T-cell (primary cell): Measurements from ENCODE around the gene GMEB2. TPM values are rescaled to one million over a fixed set of nuclear protein-coding genes. Genes with fewer than 3 reads are reported as not detected.
A peak's percentile ranks its signal among the peaks of the same experiment; 100 is the strongest.

Experiments used
- ATAC-seq, 4 experiments: fragments of 200-7000 bp in 3 of 4; fragments of 150-1000 bp in 1 of 4; cut with Tn5 transposase; replicated peaks in 1 of 4; 1 replicate in 3 of 4; 2 replicates in 1 of 4; pipeline ENCODE4 v1.10.0; 2021; ENCODE audit warnings: moderate library complexity in 3 of 4, mild to moderate bottlenecking in 2 of 4, moderate number of reproducible peaks in 1 of 4
- CTCF ChIA-PET, 2 donors: fragments of 300-600 bp; sonication (Branson Sonifier 250); formaldehyde crosslinking; loops; one replicate each; lab custom pipeline; 2022; ENCODE audit warnings: antibody characterized with exemption in 2 of 2; lab: Charles Lee
- POLR2A ChIA-PET, 2 donors: fragments of 300-600 bp; sonication (Branson Sonifier 250); formaldehyde crosslinking; loops; one replicate each; lab custom pipeline; 2022; ENCODE audit warnings: antibody characterized with exemption in 2 of 2; lab: Charles Lee
- DNase-seq, 35 experiments: peaks; one replicate each; pipeline versions ENCODE4 v3.0.0 to v3.0.0-alpha.2; 2013 to 2023
- H3K27ac ChIP-seq: one replicate; pipeline ENCODE4 v1.5.1; 2013; ENCODE audit warnings: low read length
- H3K27me3 ChIP-seq, 2 experiments: replicated peaks in 1 of 2; 1 replicate in 1 of 2; 2 replicates in 1 of 2; pipeline versions ENCODE4 v1.6.1 to v1.7.0; 2013; ENCODE audit warnings: low read length in 1 of 2, mixed read lengths in 1 of 2; ENCODE audit not compliant: control insufficient read depth in 2 of 2, insufficient read depth in 2 of 2; ENCODE audit errors: extremely low read depth in 1 of 2
- H3K36me3 ChIP-seq, 2 donors: 1 replicate in 1 of 2; 2 replicates in 1 of 2; pipeline versions ENCODE4 v1.6.1 to v1.7.0; 2013; ENCODE audit warnings: low read length in 1 of 2; ENCODE audit not compliant: control insufficient read depth in 2 of 2, insufficient read depth in 1 of 2; ENCODE audit errors: extremely low read depth in 1 of 2
- H3K4me1 ChIP-seq, 2 experiments: 1 replicate in 1 of 2; 2 replicates in 1 of 2; pipeline versions ENCODE4 v1.6.1 to v1.7.0; 2013; ENCODE audit warnings: low read length in 2 of 2, mixed read lengths in 1 of 2; ENCODE audit not compliant: insufficient read depth in 2 of 2, control insufficient read depth in 1 of 2; ENCODE audit errors: extremely low read depth in 1 of 2
- H3K4me3 ChIP-seq, 2 donors: 1 replicate in 1 of 2; 2 replicates in 1 of 2; pipeline versions ENCODE4 v1.5.1 to v1.7.0; 2013; ENCODE audit warnings: mild to moderate bottlenecking in 2 of 2, low read length in 1 of 2, moderate library complexity in 1 of 2; ENCODE audit not compliant: control insufficient read depth in 1 of 2; ENCODE audit errors: extremely low read depth in 1 of 2
- H3K9me3 ChIP-seq: 2 replicates; pipeline ENCODE4 v1.7.0; 2013
- H3K27ac Mint-ChIP-seq, 2 donors: one replicate each; pipeline ENCODE4 v1.8.0; 2020 to 2021; ENCODE audit warnings: mild to moderate bottlenecking in 2 of 2, mixed read lengths in 2 of 2
- H3K27me3 Mint-ChIP-seq, 2 donors: one replicate each; pipeline ENCODE4 v1.8.0; 2021 to 2022; ENCODE audit warnings: mixed read lengths in 2 of 2
- H3K36me3 Mint-ChIP-seq: one replicate; pipeline ENCODE4 v1.8.0; 2021; ENCODE audit warnings: mixed read lengths
- H3K4me1 Mint-ChIP-seq, 3 donors: one replicate each; pipeline ENCODE4 v1.8.0; 2020 to 2022; ENCODE audit warnings: mixed read lengths in 3 of 3, mild to moderate bottlenecking in 1 of 3
- H3K4me3 Mint-ChIP-seq, 3 donors: one replicate each; pipeline ENCODE4 v1.8.0; 2020 to 2022; ENCODE audit warnings: mild to moderate bottlenecking in 3 of 3, mixed read lengths in 3 of 3, moderate library complexity in 3 of 3
- H3K9me3 Mint-ChIP-seq, 3 donors: one replicate each; pipeline ENCODE4 v1.8.0; 2020 to 2022; ENCODE audit warnings: mixed read lengths in 3 of 3
- WGBS: methylation state at CpG from one replicate; pipeline ENCODE4 v1.1.5; 2013; ENCODE audit warnings: missing lambda C conversion rate; ENCODE audit not compliant: insufficient coverage; 5-methylcytosine and 5-hydroxymethylcytosine counted together
- total RNA-seq, 35 experiments: library from RNA in 6 of 35; stranded (reverse) in 6 of 35; fragments of 120-200 nt in 1 of 35; gene quantifications; one replicate each; pipeline versions ENCODE4 v1.2.1 to v1.2.4 and lab custom pipeline; 2013 to 2026

Gene GMEB2
- total RNA-seq, 5 donors from 2014 or later (not counting 1 experiment from before 2014, with no cell fraction given): 20.7 to 30.3 (median 29.0) TPM

GRCh38 chr20:63566395-63567135 lies 60.3 kb downstream of the GMEB2 start:
- no peak for DNase-seq
- POLR2A ChIA-PET: no interaction called here
- Mint-ChIP-seq H3K27me3 (no peaks in the 10 kb centered on the region), H3K4me1 (peaks cover 15 to 30% (median 23%) of the 10 kb centered on the region in 3 donors), H3K4me3 (peak overlapping the region in 1 of 3 donors; percentile 73), H3K9me3 (no peaks in the 10 kb centered on the region), H3K27ac (no peak overlapping the region), H3K36me3 (peaks cover 7% of the 10 kb centered on the region)
- H3K27me3 ChIP-seq: peaks cover 0 to 9% of the 10 kb centered on the region in 2 experiments
- ATAC-seq: no peak
- H3K9me3 ChIP-seq: no peaks in the 10 kb centered on the region
- H3K4me3 ChIP-seq: no peak overlapping the region
- peaks cover 3 to 39% of the 10 kb centered on the region in 2 experiments for H3K4me1 ChIP-seq
- peaks cover 11 to 25% of the 10 kb centered on the region in 2 donors for H3K36me3 ChIP-seq
- H3K27ac ChIP-seq: no peak overlapping the region
- 94% methylated on average over 36 of the region's 46 CpGs for WGBS
- CTCF ChIA-PET: no interaction called here

DNA sequence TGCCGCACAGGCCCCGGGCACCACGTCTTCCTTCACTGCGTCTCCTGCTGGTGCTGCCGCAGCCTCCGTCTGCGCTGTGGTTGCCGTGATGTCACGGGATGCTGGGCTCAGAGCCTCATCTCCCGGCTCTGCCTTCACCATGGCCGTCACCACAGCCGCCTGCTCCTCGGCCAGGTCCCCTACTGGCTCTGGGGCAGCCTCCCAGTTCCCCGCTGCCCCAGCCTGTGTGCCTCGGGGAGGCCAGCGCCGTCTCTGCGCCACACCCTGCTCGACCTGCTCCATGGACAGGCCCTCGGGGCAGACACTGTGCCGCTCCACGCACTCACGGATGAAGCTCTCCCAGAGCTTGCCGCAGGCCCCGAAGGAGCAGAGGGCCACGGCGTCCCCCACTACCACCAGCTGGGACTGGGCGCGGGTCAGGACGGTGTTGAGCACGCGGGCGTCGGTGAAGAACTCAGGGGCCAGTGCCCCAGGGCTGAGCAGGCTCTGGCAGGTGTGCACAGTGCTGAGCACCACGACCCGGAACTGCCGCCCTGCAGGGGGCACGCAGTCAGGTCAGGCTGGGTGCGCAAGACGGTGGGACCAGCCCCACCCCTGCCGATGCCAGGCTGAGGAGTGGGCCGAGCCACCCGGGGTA lies 61.1 kb downstream of the GMEB2 start:
- Mint-ChIP-seq H3K36me3 (peaks cover 7% of the 10 kb centered on the region), H3K9me3 (no peaks in the 10 kb centered on the region), H3K27ac (no peak overlapping the region), H3K27me3 (no peaks in the 10 kb centered on the region), H3K4me3 (no peak overlapping the region), H3K4me1 (peaks cover 15 to 30% (median 23%) of the 10 kb centered on the region in 3 donors)
- no peak overlapping the region for H3K4me3 ChIP-seq
- WGBS: 95% methylated on average over 43 of the region's 43 CpGs
- H3K27ac ChIP-seq: no peak overlapping the region
- H3K36me3 ChIP-seq: peaks cover 11 to 32% of the 10 kb centered on the region in 2 donors
- H3K9me3 ChIP-seq: no peaks in the 10 kb centered on the region
- CTCF ChIA-PET: no interaction called here
- H3K27me3 ChIP-seq: peaks cover 0 to 9% of the 10 kb centered on the region in 2 experiments
- POLR2A ChIA-PET: no interaction called here
- H3K4me1 ChIP-seq: peaks cover 3 to 39% of the 10 kb centered on the region in 2 experiments
- DNase-seq (no peak), ATAC-seq (no peak)

DNA sequence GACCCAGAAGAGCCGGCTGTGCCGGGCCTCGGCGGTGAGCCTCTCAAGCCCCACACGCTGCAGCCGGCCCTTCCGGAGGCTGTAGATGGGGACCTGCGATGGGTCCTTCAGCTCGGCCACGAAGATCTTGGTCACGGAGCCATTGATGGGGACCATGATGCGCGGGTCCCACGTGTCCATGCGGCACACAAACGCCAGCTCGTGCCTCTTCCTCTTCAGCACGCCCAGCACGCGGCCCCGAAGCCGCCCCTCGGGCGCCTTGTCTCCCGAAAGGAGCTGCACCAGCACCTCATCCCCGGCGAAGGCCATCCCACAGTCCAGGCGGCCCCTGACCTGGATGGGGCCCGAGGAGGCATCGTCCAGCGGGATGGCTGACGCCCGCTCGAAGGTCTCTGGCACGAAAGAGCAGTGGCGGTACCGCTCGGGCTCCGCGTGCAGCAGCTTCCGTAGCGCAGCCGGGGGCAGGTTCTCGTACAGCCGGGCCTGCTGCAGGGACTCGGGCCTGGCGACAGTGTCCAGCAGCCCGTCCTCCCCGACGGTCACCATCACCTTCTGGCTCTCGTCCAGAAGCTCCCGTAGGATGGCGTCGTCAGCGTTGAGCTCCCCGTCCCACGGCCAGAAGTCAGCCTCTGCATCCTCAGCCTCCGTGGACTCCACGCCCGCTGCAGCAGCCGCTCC lies 61.7 kb downstream of the GMEB2 start:
- peaks cover 12% of the 10 kb centered on the region for H3K36me3 Mint-ChIP-seq
- H3K27ac Mint-ChIP-seq: no peak overlapping the region
- ChIA-PET POLR2A (no interaction called here), CTCF (no interaction called here)
- peaks cover 0 to 6% of the 10 kb centered on the region in 2 experiments for H3K27me3 ChIP-seq
- DNase-seq (no peak), ATAC-seq (no peak)
- WGBS: 98% methylated on average over 57 of the region's 61 CpGs
- peaks cover 15 to 32% (median 23%) of the 10 kb centered on the region in 3 donors for H3K4me1 Mint-ChIP-seq
- H3K27me3 Mint-ChIP-seq: no peaks in the 10 kb centered on the region
- H3K4me1 ChIP-seq: peaks cover 3 to 37% of the 10 kb centered on the region in 2 experiments
- no peaks in the 10 kb centered on the region for H3K9me3 ChIP-seq
- H3K4me3 ChIP-seq: no peak overlapping the region
- H3K9me3 Mint-ChIP-seq: no peaks in the 10 kb centered on the region
- H3K27ac ChIP-seq: no peak overlapping the region
- H3K36me3 ChIP-seq: peaks cover 15 to 39% of the 10 kb centered on the region in 2 donors
- no peak overlapping the region for H3K4me3 Mint-ChIP-seq

DNA sequence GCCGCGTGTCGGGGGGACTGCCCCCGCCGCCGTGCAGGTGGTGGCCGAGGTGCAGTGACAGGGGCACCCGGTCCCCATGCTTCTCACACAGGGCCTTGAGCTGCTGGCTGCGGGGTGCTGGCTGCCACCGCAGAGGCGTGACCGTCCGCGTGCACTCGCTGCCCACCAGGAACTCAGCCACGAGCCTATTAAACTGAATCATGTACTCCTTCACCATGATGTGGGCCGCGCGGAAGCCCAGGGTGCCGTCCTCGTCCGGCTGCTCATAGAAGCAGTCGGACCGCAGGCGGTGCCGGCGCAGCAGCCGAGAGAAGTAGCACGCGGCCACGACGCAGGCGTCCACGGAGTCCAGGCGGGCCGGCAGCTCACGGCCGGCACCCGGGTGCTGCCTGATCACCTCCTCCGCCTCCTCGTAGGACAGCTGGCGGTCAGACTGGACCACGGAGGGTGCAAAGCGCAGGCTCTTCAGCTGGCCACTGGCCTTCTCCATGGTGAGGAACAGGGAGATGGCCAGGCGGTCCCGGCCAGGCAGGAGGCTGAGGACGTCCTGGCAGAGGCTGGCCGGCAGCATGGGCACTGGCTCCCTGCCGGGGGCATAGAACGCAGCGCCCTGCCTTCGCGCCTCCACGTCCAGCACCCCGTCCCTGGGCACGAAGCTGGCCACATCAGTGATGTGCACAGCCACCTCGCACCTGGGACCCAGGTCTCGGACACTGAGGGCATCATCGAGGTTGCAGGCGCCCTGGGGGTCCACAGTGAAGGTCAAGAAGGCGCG lies 62.7 kb downstream of the GMEB2 start:
- no peaks in the 10 kb centered on the region for H3K9me3 Mint-ChIP-seq
- ATAC-seq (no peak), DNase-seq (no peak)
- H3K4me3 Mint-ChIP-seq: no peak overlapping the region
- ChIA-PET CTCF (no interaction called here), POLR2A (no interaction called here)
- WGBS: 94% methylated on average over 60 of the region's 62 CpGs
- H3K36me3 Mint-ChIP-seq: peaks cover 14% of the 10 kb centered on the region
- Histone ChIP-seq H3K4me1 (peaks cover 3 to 28% of the 10 kb centered on the region in 2 experiments), H3K27me3 (peaks cover 0 to under 1% of the 10 kb centered on the region in 2 experiments), H3K27ac (no peak overlapping the region), H3K4me3 (no peak overlapping the region), H3K9me3 (no peaks in the 10 kb centered on the region), H3K36me3 (peaks cover 17 to 43% of the 10 kb centered on the region in 2 donors)
- peaks cover 12 to 25% (median 20%) of the 10 kb centered on the region in 3 donors for H3K4me1 Mint-ChIP-seq
- no peak overlapping the region for H3K27ac Mint-ChIP-seq
- H3K27me3 Mint-ChIP-seq: no peaks in the 10 kb centered on the region

GRCh38 chr20:63563225-63563935 lies 63.5 kb downstream of the GMEB2 start:
- H3K9me3 ChIP-seq: no peaks in the 10 kb centered on the region
- H3K4me1 ChIP-seq: peaks cover 2 to 19% of the 10 kb centered on the region in 2 experiments
- DNase-seq (no peak), ATAC-seq (no peak)
- Mint-ChIP-seq H3K27ac (no peak overlapping the region), H3K4me1 (peaks cover 9 to 18% (median 12%) of the 10 kb centered on the region in 3 donors), H3K36me3 (peaks cover 20% of the 10 kb centered on the region), H3K4me3 (no peak overlapping the region), H3K27me3 (no peaks in the 10 kb centered on the region), H3K9me3 (no peaks in the 10 kb centered on the region)
- ChIA-PET POLR2A (no interaction called here), CTCF (no interaction called here)
- H3K27me3 ChIP-seq: no peaks in the 10 kb centered on the region
- no peak overlapping the region for H3K27ac ChIP-seq
- no peak overlapping the region for H3K4me3 ChIP-seq
- peaks cover 17 to 43% of the 10 kb centered on the region in 2 donors for H3K36me3 ChIP-seq
- whole genome bisulfite sequencing: 96% methylated on average over 55 of the region's 55 CpGs
